NCI-H2196 (cell line): ENCODE data around the gene ASTN2.

Experiments used
- DNase-seq: peaks from one replicate; lab custom pipeline; 2025; ENCODE audit not compliant: unreplicated experiment; lab: John Stamatoyannopoulos, UW

The ASTN2 gene

GRCh38 chr9:116550696-116551436 is 864.0 kb downstream of the ASTN2 start:
- DNase-seq = no peak

DNA sequence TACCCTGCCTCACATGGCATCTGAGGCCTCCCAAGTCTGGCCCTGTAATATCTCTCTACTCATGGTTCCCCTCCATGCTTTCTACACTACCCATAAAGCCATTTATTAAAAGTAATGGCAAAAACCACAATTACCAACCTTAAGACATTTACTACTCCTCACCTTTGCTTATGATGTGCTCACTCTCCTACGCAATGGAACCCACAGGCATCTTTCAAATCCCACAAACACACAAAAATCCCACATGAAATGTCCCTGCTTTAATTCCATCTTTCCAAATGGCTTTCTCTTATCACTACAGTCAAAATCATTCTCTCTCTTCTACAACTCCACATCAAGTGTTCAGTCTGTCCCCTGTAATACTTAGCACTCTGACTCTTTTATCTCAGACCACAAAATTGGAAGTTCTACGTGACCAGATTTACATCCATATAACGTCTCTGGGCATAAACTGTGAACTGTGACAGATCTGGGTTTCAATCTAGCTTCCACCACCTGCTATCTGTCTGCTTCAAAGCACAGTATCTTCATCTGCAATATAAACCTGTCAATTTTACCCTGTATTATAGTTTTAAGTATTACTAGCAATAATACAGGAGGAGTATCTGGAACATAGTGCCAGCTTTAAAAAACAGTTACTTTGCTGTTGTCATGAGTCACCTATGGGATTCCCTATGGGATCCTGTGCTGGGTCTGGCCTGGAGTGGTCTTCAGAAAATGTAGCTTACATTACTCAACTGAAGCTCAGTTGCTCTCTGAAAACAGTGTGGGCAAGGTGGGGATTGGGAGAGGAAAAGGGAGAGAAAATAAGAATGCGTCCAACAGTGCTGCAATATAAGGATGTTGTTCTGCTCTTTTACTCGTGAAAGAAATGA is 864.8 kb downstream of the ASTN2 start:
- DNase-seq = no peak

DNA sequence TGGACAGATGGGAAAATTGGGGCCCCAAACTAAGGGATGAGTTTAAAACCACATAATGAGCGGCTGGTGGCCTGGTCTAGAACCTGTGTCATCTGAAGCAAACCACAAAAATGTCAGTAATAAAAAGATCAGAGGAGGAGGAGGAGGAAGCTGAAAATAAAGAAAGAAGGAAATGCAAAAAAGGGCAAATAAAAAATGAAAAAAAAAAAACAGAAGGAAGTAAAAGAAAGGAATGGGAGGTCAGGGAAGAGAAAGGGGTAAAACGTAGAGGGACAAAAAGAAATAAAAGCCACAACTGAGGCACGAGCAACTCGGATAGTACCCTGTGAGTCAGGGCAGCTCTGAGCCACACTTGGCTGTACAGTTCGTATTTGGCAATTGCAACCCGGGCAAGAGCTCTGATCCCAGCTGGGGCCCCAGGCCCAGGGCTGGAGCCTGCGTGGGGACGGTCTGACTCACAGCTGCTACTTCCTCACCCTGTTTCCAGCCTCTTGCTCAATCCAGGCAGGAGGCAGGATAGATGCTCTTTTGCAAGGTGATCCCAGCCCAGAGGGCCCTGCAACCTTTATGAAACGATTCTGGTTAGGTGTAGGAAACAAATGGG is 865.7 kb downstream of the ASTN2 start:
- DNase-seq = no peak

DNA sequence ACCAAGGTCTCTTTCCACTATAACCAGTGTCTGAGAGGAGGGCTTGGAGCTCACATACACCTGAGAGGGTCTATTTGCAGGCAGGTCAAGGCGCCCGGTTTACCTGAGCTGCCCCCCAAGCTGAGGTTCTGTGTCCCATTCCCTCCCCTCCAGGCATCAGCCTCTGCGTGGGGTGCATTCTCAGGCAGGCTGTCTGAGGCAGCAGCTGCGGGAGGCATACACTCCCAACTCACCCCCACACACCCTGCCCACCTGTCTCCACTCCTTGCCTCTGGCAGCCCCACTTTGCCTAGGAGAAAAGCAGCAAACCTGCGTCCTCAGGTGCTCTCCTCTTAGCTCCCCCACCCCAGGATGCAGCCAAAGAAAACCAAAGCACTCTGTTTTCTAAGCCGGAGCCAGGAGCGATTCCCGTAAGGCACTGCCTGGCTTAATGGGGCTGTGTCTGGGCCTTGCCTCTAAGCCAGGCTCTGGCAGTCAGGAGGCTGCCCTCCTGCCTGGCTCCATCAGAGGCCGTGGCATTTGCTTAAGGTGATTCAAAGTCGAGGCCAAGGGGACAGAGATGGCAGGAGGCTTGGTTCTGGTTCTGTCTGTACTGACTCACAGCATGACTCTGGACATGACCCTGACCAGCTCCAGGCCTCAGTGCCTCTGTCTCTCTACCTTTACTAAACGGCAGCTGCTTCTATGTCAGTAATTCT is 867.0 kb downstream of the ASTN2 start:
- DNase-seq = no peak

DNA sequence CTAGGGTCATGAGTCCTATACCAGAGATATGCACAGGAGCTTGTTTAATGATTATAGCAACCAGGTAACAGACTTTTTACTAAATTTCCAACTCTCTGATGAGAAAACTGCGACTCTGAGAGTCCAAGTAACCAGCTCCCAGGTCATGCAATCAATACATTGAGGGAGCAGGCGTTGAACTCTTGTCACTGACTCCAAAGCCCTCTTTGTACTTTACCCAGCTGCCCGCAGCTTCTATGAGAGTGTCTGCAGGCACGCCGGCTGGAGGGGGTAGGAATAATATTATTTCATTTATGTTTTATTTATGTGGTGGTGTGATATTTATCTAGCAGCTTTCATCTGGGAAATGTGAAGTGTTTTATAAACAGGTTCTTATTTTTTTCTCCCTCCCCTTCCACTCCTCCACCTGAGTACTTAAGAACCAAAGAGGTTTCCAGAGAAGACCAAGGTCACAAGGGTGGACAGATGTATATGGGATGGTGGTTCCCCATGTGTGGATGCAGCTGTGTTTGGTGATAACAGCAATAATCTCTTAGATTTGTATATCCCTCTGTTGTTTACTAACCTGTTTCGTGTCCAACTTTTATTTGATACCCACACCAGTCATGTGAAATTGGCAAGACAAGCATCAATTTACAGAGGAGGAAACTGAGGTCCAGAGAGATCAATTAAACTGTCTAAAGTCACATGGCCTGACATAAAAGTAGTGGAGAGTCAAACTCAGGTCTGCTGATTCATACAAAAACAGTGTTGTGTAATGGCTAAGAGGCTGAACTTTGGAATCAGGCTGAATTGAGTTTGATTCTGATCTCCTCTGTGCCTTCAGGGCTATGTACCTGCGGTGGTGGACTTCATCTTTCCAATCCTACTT is 867.9 kb downstream of the ASTN2 start:
- no peak for DNase-seq

GRCh38 chr9:116544896-116545295 is 870.0 kb downstream of the ASTN2 start:
- DNase-seq = no peak

GRCh38 chr9:116543731-116544400 is 871.0 kb downstream of the ASTN2 start:
- DNase-seq = no peak

GRCh38 chr9:116541402-116541801 is 873.5 kb downstream of the ASTN2 start:
- DNase-seq = no peak

GRCh38 chr9:116539549-116539948 is 875.3 kb downstream of the ASTN2 start:
- DNase-seq = no peak

- no peak for DNase-seq
Observed at GRCh38 chr9:116525611-116526010, 889.2 kb downstream of the ASTN2 start.

DNA sequence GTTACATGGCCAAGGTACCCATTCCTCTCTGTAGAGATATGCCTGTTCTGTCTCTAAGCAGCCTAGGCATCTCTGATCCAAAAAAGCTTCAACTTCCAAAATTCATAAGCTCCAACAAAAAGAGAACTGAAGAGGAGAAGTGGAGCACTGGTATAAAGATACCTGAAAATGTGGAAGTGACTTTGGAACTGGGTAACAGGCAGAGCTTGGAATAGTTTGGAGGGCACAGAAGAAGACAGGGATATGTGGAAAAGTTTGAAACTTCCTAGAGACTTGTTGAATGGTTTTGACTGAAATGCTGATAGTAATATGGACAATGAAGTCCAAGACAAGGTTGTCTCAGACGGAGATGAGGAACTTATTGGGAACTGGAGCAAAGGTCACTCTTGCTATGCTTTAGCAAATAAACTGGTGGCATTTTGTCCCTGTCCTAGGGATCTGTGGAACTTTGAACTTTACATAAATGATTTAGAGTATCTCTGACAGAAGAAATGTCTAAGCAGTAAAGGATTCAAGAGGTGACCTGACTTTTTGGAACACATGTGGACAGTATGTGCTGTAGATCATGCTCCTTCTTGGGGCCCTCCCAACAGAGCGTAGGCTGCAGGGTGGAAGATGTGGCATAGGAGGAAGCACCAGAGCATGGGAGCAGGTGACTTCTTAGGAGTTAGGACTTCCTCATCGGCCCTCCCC is 889.9 kb downstream of the ASTN2 start:
- DNase-seq = no peak

DNA sequence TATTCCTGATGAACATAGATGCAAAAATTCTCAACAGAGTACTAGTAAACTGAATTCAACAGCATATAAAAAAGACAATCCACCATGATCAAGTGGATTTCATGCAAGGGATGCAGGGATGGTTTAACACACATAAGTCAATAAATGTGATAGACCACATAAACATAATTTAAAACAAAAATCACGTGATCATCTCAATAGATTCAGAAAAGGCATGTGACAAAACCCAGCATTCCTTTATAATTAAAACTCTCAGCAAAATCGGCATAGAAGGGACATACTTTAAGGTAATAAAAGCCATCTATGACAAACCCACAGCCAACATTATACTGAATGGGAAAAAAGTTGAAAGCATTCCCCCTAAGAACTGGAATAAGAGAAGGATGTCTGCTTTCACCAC is 894.6 kb downstream of the ASTN2 start:
- no peak for DNase-seq

GRCh38 chr9:116516456-116516855 is 898.4 kb downstream of the ASTN2 start:
- DNase-seq = no peak

GRCh38 chr9:116515541-116515940 is 899.3 kb downstream of the ASTN2 start:
- DNase-seq = no peak

GRCh38 chr9:116506685-116507084 is 908.2 kb downstream of the ASTN2 start:
- no peak for DNase-seq

- DNase-seq = no peak
Observed at GRCh38 chr9:116504893-116505480, 909.9 kb downstream of the ASTN2 start.

DNA sequence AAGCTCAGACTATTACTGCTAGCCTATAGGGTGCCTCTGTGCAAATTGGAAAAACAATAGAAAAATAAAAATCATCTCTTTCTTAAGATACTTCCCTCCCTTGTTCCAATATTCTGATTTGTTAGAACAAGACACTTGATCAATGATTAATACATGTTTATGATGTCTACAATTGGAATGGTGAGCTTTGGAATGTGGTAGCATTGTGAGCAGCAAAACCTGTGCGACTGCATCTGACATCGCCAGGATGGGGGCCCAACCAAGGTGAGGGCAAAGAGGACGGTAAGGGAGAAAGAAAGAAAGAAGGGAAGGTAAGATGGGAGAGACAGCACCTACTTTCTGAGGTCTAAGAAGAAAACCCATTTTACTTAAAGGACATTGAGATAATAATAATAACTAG is 910.8 kb downstream of the ASTN2 start:
- DNase-seq = no peak

GRCh38 chr9:116502746-116503145 is 912.1 kb downstream of the ASTN2 start:
- no peak for DNase-seq

DNA sequence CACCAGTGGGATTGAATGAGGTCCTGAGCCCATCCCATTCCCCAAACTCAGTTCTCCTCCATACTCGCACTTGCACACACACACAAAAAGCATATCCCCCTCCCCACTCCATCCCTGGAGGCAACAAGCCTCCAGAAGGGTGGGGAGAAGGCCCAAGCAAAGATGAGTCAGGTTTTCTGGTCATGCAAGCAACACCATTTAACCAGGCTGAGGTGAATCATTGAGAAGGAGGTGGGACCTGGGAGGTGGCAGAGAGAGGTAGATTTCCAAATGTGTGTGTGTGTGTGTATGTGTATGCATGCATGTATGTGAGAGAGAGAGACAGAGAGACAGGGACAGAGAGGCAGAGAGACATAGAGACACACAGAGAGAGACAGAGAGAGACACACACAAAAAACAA is 913.0 kb downstream of the ASTN2 start:
- DNase-seq = no peak
